Middle frontal gyrus (tissue), 1 donor: Measurements from ENCODE around the gene PTPRT.

ENCODE experiments used
- DNase-seq: peaks from one replicate; pipeline ENCODE4 v3.0.0-alpha.2; 2015; ENCODE audit warnings: low spot score; ENCODE audit errors: extremely low spot score

PTPRT gene

DNA sequence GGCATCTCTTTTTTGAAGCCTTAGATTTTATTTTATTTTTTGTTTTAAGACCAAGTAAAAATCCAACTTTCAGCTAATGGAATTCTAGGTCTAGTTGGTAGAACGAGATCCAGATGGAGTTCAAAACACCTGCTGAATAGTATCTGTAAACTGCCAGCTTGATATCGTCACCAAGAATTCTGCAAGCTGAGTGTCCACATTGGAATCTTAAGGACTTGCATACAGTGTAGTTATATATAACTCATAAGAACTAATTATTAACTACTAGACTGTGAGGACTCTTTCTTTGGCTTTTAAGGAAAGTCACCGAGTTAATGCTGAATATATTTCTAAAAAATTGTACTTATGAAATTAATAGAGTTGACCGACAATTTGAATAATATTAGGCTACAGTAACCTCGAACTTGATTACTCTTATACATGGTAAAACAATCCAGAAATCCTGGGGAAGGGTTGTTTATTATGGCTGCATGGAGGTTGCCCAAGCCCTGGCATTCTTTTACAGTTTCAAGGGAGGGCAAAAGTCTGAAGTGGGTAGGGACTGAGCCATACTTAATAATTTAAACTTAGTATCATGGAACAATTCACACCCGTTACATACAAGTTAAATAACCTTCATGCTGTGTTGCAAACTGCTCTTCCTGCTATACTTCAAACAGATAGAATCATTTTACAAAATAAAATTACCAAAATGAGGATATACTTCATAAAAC, 553.9 kb downstream of the PTPRT start:
- no peak for DNase-seq

DNA sequence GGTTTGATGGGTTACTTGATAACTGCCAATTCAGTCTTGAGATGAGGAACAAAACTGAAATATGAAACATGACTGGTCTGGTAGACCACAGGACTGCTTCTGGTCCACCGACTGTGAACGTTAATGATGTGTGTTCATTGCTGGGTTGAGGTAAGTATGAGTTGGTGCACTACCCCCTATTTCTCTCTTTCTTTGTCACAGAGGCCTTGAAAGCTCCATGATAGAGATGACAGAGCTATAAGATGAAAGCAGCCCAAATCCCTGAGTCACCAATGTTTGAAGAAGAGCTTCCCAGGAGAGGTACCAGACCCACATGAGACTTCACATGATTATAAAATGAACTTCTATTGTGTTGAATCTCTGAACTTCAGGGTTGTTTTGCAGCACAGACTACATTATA, 555.5 kb downstream of the PTPRT start:
- no peak for DNase-seq

DNA sequence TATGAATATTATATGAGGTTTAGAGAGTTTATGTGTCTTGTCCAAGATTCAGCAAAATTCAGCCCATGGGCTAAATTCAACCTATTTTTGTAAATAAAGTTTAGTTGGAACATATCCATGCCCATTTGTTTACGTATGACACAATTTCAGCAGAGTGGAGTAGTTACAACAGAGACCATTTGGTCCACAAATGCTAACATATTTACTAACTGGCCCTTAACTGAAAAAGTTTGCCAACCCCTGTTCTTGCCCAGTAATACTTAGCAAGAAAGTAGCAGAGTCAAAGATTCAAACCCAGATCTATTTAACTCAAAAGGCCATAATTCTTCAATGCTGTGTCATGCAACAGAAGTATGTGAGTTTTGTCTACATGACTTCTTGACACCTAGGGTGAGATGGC, 561.0 kb downstream of the PTPRT start:
- DNase-seq: no peak

DNA sequence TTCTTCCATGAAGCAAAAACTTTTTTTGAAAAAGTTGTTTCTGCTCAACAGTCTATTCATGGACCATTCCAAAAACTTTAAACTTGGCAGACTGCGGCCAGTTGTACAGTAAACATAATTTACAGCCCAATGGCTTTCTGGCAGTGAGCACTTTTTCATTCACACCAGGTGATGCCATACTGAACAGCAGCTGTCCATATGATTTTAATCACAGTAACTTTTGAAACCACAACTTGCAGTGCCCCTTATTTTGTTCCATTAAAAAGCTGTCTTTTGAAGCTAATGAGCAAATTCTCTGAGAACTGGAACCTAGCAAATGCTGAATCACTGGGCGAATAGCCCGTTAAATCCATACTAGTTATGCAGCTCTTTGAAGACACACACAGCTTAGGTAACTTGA, 576.6 kb downstream of the PTPRT start:
- DNase-seq: no peak

DNA sequence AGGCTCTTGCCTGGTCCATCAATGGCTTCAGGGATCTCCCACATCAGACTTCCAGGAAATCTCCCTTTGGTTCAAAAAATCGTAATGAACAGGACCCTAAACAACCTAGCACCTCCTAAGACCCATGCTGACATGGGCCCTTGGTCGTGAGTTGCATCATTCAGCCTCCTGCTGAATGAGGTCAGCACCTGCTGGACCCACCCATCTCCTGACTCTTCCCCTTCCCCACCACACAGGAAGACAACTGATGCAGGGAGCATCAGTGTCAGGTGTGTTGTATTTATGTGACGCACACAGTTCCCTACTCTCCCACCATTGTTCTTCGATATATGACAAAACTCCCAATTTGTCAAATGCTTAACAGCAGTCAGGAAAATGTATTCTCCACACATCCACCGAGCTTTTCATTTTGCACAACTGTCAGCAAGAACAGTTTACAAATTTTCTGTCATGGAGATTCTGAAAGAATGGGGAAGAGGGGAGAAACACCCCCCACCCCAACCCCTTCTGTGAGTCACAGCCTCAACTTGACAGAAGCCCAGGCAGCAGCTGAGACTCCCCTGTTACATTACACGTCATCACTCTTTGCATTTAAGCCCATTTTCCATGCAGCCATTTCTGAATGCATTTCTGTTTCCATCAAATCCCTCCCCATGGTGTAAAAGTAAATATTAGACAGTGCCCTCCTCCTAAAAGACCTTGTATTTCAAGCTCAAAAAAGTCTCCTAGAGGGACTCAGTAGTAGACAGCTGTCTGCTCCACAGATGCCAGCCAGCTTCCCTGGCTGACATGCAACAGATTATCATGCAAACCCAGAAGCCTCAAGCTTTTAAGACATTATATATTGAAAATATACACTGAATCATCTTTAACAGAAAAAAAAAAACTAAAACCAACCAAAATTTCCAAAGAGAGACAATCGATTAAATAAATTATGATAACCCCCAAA, 577.5 kb downstream of the PTPRT start:
- no peak for DNase-seq

DNA sequence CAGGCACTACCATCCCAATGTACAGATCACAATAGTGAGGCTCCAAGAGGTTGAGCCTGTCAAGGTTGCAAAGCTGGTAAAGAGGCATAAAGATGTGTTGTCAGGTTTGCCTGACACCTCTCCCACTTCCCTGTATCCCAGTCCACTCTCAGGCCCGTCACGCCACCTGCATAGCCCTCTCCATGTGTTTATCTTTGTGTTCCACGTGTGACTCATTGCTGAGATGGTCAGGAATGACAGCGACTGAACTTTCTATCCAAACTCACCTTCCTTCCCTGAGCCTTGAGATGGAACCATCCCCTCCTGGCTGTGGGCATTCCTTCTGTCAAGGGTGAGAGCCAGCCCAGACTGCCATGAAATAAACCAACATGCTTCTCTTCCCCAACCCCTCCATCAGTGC, 578.3 kb downstream of the PTPRT start:
- DNase-seq: no peak

DNA sequence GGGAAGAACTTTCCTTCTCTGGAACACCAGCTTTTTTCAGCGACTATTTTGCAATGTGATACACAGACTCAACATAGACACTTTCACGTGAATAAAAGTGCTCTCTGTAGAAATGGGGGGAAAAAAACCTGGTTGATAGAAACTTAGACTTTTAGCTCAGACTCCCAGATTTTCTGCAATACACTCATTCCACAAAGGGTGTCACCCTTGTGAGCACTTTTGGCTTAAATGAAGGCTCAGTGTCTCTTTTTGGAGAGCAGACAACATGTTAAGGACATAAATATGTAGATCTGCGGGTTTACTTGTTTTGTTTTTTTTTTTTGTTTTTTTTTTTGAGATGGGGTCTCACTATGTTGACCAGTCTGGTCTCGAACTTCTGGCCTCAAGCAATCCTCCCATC, 579.6 kb downstream of the PTPRT start:
- DNase-seq: no peak

DNA sequence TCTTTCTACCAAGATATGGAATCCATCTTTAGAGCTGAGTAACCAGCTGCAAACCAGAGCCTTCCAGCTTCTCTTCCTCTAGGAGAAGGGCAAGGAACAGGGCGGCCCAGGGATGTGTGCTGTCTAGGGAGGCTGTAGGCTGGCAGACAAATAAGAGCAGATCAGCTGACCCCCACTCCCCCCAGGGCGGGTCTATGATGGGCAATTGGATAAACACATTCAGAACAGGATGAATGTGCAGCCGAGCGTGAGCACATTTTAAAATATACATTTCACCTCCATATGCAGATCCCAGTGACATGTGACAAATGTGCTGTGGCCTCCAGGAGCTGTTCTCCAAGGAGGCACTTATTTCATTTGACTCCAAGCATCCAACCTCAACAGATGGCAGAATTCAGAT, 580.1 kb downstream of the PTPRT start:
- DNase-seq: no peak

DNA sequence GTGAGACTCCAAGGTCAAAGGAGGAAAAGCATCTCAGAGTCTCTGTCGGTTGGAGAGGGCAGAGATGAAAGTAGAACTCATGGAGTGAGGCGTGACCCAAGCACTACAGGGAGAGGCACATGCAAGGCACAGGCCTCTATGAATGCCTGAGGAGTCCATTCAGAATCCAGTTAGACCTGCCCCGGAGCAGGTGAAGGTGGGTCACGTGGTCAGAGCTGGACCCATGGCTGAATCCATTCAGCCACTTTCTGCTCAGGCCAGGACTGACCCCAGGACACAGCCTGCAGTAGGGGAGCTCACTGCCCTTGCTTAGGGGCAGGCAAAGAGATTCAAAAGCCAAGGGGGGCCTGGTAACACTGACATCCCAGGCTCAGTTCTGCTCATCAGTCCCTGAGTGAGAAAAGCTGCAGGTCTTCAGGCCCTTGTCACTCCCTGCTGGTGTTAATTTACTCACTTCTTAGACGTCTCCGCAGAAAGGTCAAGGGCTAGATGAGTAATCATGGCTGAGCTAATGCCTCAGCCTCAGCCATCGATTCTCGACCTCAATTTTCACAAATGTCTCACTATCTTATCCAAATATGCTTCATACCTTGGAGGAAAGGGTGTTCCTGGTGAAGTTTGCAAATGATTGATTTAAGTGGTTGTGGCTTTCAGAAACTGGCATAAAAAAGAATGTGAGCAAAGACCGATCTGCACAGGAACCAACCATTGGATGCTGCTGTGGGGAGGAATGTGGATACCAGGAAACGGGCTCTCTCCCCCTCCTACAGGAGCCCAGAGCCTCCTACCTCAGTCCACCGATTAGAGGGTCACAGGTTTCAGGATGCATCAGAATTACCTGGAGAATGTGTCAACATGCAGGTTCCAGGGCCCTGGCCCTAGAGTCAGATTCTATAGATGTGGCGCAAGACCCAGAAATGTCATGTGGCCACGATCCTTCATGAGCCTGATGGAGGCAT, 584.4 kb downstream of the PTPRT start:
- DNase-seq: no peak

DNA sequence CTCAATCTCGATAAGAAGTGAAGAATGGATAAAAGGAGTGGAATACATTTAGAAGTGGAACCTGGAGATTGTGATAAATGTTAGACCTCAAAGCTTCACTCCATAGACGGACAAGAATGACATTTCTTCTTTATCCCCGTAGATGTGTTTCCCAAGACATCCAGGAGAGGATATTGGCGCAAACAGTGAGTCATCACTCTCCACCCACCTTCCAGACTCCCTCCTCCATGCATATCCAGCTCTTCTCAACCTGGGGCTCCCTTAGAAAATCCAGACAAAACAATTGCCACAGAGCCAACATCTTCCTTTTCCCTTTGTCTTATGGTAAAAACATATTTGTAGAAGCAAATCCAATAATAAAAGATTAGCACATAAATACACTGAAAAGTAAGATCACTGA, 586.1 kb downstream of the PTPRT start:
- no peak for DNase-seq

DNA sequence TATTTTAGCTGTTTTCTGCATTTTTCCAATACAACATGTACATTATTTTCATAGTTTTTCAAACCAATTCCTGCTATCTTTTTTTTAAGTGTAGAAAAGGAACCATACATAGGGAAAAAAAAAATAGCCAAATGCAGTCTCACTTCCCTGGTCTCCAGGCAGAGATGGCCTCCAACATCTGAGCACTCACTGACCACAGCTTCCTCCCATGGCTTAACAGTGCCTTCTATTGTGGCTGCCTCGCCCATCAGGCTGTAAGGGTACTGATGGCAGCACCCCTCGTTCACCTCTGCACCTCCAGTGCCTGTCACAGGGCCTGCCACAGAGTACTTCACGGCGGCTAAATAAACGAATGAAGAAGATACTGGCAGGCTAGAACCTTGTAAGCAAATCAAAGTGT, 591.1 kb downstream of the PTPRT start:
- no peak for DNase-seq

DNA sequence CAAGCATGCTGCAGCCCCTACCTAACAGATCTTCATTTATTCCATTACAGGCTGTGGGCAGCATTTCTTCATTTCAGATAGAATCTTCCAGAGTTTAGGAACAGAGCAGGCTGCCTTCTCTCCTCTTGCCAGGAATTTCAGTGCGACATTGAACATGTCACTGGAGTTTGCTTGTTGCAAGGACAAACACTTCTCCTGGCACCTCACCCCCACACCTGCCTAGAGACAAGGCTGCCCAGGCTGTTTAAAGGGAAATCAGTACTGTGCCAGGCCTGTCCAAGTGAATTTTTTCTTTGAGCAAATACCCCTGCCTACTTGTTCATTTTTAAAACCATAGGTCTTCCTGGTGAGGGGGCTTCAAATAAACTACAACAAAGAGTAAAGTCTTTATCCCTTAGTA, 594.1 kb downstream of the PTPRT start:
- DNase-seq: no peak

DNA sequence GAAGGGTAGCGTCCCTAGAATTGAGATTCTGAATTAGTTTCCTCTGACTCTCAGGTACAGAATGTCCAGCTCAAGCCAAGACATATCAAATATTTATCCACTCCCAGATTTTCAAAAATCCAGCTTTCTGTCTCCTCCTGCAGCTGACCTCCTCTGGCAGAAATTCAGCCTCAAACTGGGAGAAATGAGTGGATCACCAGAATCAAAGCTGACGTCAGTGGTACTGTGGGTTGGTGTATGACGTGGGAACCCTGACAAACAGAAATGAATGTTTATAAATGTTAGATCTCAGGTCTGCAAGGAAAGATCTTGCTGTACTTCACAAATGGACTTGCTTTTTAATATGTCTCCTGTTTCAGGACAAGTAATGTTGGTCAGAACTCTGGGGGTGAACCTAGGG, 595.0 kb downstream of the PTPRT start:
- DNase-seq: no peak

DNA sequence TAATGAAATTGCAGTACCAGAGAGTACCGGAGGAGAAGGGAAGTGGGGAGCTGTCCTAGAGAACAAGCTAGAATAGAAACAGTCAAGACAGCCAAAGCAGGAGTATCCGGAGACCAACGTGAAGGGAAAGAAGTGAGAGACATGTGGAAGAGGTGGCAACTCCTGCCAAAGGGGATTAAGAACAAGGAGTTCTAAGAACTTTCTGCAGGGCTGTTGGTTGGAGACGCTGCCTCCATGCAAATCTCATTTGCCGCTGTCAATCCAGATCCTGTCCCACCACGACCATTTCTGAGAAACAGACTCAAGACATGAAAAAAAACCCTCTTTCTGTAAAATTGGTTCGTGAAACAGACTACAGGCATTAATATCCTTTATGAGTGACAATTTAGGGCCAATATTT, 595.7 kb downstream of the PTPRT start:
- no peak for DNase-seq

DNA sequence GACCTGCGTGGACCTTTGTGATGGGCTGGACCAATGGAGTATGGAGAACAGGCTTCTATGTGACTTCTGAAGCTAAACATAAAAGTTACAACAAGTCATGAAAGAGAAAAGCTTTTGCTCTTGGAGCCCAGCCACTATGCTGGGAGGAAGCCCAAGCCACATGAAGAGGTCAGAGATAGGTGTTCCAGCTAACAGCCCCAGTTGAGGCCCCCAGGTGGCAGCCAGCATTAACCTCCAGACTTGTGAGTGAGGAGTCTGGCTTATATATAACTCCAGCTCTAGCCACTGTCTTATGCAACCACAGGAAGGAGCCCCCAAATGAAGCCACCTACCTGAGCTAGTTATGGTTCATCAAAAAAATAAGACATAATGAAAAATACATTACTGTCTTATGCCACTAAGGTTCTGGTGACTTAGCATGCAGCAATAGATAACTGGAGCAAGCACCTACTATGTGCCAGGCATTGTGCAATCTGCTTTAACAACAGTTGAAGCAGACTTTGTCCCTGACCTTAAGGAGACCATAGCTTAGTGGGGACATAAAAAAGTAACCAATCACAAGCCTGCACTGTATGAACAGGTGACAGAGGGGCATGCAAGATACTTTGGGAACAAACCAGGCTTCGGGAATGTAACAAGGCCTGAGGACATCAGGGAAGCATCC, 599.6 kb downstream of the PTPRT start:
- DNase-seq: no peak

DNA sequence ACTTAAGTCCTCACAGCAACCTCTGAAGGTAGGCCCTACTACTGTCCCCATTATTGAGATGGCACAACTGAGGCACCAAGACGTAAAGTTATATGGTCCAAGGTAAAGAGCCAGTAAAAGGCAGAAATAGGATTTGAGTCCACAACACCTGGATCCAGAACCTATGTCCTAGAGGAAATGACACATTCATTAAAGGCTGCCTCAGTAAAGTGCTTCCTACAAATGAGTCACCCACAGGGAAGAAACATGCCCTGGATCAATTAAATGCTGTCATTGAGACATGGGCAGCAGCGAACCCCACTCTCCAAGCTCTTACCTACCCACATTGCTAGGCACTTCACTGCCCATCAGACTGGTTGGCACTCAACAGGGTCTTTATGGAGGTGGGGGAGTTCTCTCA, 600.9 kb downstream of the PTPRT start:
- no peak for DNase-seq

DNA sequence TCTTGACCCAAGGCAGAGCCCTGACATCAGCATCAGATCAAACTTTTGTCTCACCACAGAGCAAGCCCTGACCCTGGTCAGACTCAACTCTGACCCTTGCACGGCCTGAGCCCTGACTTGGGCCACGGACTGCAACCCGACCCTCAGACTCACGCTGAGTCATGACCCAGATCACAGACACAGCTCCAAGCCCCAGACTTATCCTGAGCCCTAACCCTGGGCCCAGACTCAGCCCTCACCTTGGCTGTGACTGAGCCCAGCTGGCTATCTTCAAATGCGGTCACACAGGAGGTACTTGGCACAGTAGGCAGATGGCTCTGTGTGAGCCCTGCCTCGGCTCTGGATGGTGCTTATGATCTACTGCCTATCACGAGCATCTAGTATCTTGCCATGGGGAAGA, 602.3 kb downstream of the PTPRT start:
- no peak for DNase-seq

DNA sequence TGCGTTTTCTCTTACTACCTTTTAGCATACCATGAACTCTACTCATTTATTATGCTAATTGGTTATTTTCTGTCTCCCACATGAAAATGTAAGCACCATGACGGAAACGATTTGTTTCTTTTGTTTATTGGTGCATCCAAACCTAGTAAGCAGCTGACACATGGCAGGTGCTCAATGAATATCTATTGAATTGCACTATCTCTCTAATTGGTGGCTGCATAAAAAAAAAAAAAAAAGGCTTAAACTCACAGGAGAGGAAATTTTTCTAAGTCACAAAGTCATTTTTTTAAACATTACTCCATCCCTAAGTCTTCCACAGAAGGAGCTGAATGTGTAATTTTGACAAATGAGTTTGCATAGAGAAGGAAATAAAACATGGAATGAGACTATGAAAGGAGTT, 608.4 kb downstream of the PTPRT start:
- DNase-seq: no peak

DNA sequence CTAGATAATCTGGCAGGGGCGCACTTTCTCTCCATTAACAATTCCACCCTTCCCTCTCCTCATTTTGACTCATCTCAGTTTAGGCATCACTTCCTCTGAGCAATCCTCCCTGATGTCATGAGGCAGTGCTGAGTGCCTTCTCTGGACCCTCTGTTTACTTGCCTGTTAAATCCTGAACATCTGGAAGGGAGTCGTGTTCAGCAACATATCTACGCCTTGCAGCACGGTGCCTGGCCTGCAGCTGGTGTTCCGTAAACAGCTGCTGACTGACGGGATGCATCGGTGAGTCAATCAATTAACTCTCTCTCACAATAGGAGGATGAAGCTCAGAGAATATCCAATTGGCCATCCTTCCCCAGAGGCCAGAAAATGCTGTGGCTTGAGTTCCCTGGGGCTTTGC, 613.5 kb downstream of the PTPRT start:
- no peak for DNase-seq

DNA sequence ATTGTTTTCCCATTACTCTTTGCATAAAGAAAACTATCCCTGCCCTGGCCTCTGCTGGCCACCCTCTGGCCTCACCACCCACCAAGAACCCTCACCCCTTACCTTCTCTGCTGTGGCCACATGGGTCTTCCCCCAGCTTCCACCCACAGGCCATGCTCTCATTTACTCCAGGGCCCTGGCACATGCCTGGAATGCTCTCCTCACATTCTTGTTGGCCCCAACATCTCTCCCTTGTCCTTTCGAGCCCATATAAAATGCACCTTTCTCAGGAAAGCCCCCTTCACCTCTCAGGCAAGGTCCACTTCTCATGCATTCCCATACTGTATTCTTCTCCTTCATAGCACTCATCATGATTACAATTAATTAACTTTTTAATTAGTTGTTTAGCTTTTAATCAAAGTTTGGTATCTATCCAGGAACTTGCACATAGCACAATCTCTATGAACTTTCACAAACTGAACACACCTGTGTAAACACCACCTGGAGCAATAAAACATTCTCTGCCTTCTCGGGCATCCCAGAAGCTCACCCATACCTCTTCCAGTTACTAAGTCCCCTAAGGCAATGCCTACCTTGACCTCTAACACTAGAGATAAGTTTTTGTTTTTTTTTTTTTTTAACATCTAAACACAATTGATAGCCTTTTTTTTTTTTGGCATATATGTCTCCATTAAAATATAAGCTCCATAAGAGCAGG, 617.2 kb downstream of the PTPRT start:
- no peak for DNase-seq

DNA sequence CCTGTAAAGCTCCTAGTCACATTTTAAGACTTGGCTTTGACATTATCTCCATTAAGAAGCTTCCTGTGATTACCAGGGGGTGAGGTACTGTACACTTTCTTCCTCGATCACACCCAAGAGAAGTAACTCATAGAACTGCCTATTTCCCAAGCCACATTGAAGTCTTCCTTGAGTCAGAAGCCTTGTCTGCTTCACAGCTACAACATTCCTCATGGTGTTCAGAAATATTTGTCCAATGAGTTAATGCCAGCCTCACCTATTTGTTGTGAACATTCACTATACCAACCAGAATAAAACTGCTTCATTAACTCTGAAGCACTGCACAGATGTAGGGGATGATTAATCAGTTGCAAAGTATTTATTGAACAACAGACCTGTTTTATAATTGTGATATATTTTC, 622.3 kb downstream of the PTPRT start:
- DNase-seq: no peak
